Lower leg skin (tissue), 3 donors: Measurements from ENCODE around the gene CFAP69.

Experiments
- CTCF ChIP-seq, 3 donors: fragments of 450-650 bp; IDR thresholded peaks; one replicate each; pipeline ENCODE4 v1.5.1; 2016; ENCODE audit warnings: antibody characterized with exemption in 3 of 3, mild to moderate bottlenecking in 3 of 3, moderate library complexity in 2 of 3
- POLR2A ChIP-seq, 2 donors: fragments of 450-650 bp; IDR thresholded peaks; one replicate each; pipeline ENCODE4 v1.6.1; 2016 to 2017; ENCODE audit warnings: antibody characterized with exemption in 2 of 2, mild to moderate bottlenecking in 1 of 2, moderate library complexity in 1 of 2

GRCh38 chr7:90320014-90320413 is 75.0 kb downstream of the CFAP69 start:
- no peak for TF ChIP-seq CTCF (IDR thresholded peaks at IDR 0.05)
- no peak for TF ChIP-seq POLR2A (IDR thresholded peaks at IDR 0.05)
